Bronchial epithelial cell (primary cell): Measurements from ENCODE around the gene FHL2. TPM values are rescaled to one million over a fixed set of nuclear protein-coding genes. Genes with fewer than 3 reads are reported as not detected.

ENCODE experiments used
- DNase-seq: peaks from one replicate; pipeline ENCODE4 v3.0.0-alpha.2; 2010; ENCODE audit warnings: low read depth
- FAIRE-seq: peaks from 2 replicates; lab custom pipeline; 2011; peaks lifted over from hg19 to GRCh38; lab: Jason Lieb, UNC
- H3K27me3 ChIP-seq: 2 replicates; pipeline ENCODE4 v1.5.1; 2011; ENCODE audit warnings: low read length; ENCODE audit not compliant: control insufficient read depth, insufficient read depth
- H3K36me3 ChIP-seq: 2 replicates; pipeline ENCODE4 v1.5.1; 2011; ENCODE audit warnings: low read length; ENCODE audit not compliant: control insufficient read depth, insufficient read depth
- H3K4me3 ChIP-seq: 2 replicates; pipeline ENCODE4 v1.5.1; 2011; ENCODE audit warnings: mild to moderate bottlenecking, low read depth, low read length, control low read depth
- CTCF ChIP-seq: IDR thresholded peaks from 2 replicates; pipeline ENCODE4 v1.5.1; 2011; ENCODE audit warnings: mild to moderate bottlenecking, moderate library complexity, low read length, control low read depth, inconsistent platforms; ENCODE audit not compliant: insufficient read depth, severe bottlenecking
- total RNA-seq: library from RNA; depleted of rRNA; stranded (reverse); fragments of >200 nt; gene quantifications from 2 replicates; pipeline ENCODE4 v1.2.1, GENCODE V29; 2014

The FHL2 gene
- total RNA-seq, 1 donor from 2014 or later = 76.9 TPM

GRCh38 chr2:105417857-105418436, 19.1 kb upstream of the FHL2 start:
- FAIRE-seq = no peak
- DNase-seq = no peak
- H3K4me3 ChIP-seq = no peak overlapping the region
- H3K36me3 ChIP-seq = no peaks in the 10 kb centered on the region
- TF ChIP-seq CTCF = no peak
- H3K27me3 ChIP-seq = no peaks in the 10 kb centered on the region

- FAIRE-seq = no peak
- Histone ChIP-seq H3K36me3 (no peaks in the 10 kb centered on the region), H3K27me3 (no peaks in the 10 kb centered on the region), H3K4me3 (no peak overlapping the region)
- no peak for DNase-seq
- no peak for TF ChIP-seq CTCF
Measured at GRCh38 chr2:105416156-105416555, 17.3 kb upstream of the FHL2 start.

GRCh38 chr2:105415007-105415406, 16.2 kb upstream of the FHL2 start:
- Histone ChIP-seq H3K27me3 (no peaks in the 10 kb centered on the region), H3K36me3 (no peaks in the 10 kb centered on the region), H3K4me3 (no peak overlapping the region)
- FAIRE-seq = no peak
- no peak for DNase-seq
- TF ChIP-seq CTCF = no peak

- TF ChIP-seq CTCF = no peak
- Histone ChIP-seq H3K27me3 (no peaks in the 10 kb centered on the region), H3K4me3 (no peak overlapping the region), H3K36me3 (no peaks in the 10 kb centered on the region)
- FAIRE-seq (no peak), DNase-seq (no peak)
Measured at GRCh38 chr2:105413206-105413605, 14.4 kb upstream of the FHL2 start.

GRCh38 chr2:105412584-105412983, 13.7 kb upstream of the FHL2 start:
- no peaks in the 10 kb centered on the region for H3K36me3 ChIP-seq
- no peak for TF ChIP-seq CTCF
- FAIRE-seq = no peak
- no peak overlapping the region for H3K4me3 ChIP-seq
- no peaks in the 10 kb centered on the region for H3K27me3 ChIP-seq
- no peak for DNase-seq
